ENCODE results near the gene NCS1.

NCS1 gene

DNA sequence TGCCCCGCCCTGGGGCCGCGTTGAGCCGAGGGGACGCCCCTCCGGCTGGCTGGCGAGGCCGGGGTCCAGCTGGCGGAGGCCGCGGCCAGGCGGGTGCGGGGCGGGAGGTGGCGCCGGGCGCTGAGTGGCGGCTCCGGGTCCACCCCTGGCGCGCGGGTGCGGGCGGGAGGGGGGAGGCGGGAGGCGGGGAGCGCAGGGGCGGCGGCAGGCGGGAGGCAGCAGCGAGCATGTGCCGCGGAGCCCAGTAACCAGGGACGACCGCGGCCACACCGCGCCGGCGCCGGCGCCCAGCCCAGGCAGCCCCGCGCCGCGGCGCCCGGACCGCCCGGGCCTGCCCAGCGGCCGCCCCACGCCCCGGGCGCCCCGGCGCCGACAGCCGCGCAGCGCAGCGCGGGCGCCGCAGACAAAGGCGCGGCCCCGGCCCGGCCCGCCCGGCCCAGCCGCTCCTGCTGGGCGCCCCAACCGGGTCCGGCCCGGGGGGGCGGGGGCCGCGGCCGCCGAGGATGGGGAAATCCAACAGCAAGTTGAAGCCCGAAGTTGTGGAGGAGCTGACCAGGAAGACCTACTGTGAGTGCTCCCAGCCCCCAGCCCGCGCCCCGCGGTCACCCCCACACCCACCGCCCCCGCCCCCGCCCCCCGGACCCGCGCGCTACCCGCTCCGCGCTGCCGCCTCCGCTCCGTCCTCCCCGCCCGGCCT is at the start of gene NCS1:
Gene NCS1 (plus strand): TSS at position 244 of the 697 bp plus-strand sequence. CDS start 260 bp downstream, at position 504.
- peak in 1 of 2 experiments; percentile 37 for DNase-seq

DNA sequence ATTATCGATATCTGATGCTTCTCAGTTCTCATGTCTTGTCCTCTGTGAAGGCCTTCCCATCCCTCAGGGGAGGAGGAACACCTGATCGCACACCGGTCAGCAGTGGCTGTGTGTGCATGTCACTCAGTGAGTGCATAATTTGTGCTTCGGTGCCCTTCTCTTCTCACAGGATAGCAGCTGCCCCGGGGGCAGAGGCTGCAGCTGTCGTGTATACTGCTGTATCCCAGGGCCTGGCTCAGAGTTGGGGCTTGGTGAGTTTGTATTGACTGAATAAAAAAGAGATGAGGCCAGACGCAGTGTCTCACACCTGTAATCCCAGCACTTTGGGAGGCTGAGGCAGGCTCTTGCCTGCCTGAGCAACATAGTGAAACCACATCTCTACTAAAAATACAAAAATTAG is 49.7 kb upstream of the NCS1 start:
- DNase-seq, result no peak

DNA sequence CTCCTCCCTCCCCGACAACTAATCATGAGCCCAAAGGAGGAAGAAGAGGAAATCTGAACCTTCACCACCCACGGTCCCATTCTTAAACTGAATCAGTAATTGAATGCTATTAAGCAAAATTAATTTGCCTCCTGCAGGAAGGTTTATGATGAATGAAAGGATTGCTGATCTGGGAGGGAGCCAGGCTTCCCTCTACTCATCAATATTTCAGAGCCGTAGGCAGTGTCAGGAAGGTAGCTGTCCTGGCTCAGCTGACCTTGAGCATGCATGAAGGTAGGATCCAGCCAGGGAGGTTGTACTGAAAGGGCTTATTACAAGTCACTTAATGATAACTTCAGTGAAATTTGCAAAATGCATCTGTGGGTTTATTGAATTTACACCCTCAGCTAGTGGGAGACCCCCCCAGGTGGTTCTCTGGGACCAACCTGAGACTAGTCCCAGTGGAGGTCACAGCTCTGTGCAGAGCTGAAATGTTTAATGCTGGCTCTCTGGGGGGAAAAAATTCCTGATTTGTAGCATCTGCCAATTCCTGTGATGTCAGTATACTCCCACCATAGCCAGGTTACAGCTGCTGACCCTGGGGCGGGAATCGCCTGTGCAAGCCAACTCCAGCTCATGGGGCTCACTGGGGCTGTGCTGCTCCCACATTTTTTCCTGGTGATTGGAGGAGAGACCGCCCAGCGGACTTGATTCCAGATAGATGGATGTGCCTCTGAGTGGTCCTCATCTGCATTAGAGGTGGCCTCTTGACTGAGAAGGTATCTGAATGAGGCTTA is 47.9 kb upstream of the NCS1 start:
- no peak for DNase-seq

DNA sequence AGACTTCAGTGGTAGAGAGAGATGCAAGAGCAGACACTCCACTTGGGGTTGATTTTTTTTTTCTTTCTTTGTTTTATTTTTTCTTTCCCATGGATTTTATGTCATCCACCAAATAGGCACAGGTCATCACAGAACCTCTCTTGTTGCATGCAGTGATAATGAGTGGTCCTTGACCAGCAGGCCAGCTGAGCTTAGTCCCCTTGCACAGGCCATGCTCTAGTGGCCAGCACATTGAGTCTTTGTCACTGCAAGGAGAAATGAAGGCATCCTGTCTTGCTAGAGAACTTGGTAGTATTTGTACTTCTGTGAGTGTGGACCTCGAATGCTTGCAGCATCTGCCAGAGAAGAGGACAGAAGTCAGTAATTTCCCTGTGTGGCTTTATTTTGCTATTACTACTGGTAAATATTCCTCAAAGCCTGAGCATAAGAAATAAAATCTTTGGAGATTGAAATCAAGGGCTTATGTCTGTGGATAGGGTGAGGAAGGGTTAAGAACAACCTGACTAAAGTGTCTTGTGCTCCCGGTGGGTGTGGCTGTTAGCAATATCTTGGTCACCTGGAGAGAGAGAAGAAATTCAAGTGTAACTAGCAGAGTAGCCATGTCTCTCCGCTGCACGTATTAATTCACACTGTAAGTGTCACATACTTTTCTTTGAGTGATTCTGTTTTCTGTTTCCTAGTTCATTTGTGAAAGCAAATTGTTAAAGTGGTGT is 45.3 kb upstream of the NCS1 start:
- DNase-seq, result no peak

- DNase-seq, result no peak
These were observed 44.0 kb upstream of the NCS1 start for GRCh38 chr9:130128251-130128650.

DNA sequence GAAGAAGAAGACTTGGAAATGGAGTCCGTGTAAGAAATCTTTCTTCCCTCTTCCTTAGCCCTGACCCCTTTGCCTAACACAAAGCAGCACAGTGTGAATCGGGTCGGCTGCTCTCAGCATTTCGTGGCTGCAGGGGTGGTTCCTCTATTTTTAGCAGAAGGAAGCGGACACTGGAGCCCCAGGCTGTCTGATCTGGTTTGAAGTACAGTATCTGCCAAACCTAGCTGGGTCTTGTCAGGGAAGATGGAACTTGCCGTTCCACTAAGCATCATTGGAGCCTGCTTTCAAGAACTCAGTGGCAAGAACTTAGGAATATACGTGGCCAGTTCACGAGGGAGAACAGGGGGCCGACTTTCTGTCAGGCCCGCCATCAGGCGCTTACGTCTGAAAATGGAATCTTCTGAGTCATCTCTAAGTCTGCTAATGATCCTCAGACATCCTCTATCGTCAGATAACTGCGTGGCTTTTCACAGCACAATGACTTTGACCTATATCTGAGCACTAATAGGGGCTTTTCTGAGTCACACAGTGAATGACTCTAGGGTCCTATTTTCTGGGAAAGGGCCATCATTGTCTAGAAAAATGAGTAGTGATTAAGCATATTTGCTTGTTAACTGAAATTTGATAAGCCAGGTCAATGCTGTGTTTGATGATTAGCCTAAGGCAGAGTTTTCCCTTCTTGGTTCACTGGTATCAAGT is 43.3 kb upstream of the NCS1 start:
- no peak for DNase-seq

DNA sequence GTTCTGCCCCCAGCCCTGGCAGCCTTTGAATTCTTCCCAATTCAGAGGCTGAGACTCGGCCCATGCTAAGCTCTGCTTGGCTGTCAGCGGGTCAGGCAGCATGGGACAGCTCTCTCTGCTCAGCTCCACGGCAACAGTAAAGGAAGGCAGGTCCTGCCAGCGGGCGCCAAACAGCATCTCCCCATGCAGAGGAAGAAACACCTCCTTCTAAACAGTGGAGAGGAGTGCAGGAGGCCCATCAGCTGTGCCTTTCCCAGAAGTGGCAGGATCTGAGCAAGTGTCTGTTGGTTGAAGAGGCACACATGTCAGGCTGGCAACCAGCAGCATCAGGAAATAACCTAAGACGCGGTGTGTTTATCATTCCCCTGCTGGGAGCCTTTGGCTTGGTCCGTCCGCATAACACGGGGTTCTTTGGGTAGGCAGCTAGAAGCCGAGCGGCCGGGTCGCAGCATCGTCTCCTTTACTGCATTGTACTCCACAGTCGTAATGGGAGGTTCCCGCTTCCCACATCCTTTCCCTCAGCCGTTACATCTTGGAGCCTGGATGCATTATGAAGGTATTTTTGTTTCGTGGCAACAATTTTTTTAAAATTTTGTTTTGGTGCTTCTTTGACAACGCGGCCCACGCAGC is 42.7 kb upstream of the NCS1 start:
- DNase-seq, result no peak

GRCh38 chr9:130132746-130133145 is 39.5 kb upstream of the NCS1 start:
- DNase-seq, result no peak

- DNase-seq, result no peak
These were observed 35.0 kb upstream of the NCS1 start for GRCh38 chr9:130137081-130137640.

DNA sequence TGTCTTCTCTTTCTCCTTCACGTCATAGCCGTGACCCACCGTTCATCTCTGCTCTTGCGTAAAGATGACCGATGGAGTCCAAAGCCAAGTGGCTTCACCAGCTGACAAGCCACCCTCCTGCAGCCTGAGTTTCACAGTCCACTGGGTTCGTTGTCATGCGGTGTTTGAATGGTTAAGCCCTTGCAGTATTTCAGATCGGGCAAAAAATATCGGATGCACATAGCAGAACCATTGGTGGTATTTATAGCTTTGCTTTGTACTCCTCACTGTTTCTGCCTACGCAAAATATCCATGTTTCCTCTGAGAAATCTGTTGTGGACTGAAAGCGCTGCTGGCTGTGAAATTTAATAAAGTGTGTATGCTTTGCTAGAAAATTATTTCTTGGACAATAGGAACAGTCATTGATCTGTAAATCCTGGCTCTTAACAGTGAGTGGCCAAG is 34.5 kb upstream of the NCS1 start:
- no peak for DNase-seq

DNA sequence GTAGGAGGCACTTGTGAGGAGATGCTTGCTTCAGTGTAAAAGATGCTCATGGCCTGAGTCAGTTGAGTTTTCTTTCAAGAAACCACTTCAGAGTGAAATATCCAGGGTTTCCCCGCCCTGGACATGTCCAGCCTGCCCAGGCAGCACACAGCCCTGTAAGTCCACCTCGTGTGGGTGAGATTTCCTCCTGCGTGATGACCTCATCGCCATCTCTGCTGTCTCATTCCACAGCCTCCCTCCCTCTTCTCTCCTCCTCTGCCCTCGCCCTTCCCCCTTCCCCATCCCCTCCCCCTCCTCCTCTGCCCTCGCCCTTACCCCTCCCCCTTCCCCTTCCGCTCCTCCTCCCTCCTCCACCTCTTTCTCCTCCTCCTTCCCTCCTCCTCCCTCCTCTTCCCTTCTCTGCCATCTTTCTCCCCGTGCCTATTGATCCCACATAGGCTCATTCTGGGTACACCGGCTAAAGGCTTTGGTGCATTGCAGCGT is 34.0 kb upstream of the NCS1 start:
- DNase-seq, result no peak

DNA sequence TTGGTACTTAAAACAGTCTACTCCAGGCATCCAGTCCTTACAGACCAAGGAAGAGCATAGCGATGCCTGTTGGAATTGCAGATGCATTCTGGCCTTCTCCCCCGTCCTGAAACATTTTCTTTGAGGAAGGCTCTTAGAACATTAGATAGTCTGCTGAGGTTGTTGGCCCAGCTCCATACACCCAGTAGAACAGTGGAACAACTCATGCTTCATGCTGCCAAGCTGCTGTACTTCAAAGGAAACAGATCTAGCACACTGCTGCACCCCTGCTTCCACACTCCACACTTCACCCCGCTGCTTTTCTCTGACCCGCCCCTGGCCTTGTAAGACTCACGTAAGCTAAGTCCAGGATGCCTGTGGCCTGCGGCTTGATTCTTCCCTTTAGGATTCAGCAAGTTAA is 33.4 kb upstream of the NCS1 start:
- no peak for DNase-seq

DNA sequence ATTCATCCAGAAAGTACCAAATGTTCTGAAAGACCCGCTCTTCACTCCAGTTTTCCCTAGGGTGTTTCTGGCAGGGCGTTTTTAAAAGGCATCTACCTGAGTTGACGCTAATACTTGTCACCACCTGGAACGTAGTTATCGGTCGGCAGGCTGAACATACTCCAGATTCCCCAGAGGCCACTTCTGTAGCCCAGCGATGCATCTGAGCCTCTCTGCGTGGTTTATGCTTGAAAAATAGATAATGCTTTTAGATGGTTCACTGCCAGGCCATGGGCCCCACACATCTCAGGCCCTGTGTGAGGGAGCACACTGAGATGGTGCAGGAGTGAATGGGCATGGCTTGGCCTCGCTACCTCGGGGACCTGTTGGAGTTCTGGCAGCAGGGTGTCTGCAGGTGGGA is 33.0 kb upstream of the NCS1 start:
- DNase-seq, result no peak

DNA sequence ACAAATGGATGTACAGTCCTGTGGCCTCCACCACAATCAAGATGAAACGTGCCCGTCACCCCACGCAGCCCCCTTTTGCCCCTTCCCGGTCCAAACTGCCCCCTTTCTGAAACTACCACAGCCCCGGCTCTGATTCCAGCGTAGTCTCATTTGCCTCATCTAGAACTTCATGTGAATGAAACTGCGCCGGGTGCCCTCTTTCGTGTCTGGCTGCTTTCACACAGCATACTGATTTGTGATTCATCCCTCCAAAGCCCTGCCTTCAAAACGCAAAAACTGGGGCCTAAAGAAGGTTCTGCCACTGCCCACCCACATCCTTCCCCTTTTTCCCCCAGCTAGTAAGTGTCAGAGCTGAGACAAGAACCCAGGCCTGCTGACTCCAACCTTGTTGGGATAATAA is 31.5 kb upstream of the NCS1 start:
- DNase-seq, result no peak

DNA sequence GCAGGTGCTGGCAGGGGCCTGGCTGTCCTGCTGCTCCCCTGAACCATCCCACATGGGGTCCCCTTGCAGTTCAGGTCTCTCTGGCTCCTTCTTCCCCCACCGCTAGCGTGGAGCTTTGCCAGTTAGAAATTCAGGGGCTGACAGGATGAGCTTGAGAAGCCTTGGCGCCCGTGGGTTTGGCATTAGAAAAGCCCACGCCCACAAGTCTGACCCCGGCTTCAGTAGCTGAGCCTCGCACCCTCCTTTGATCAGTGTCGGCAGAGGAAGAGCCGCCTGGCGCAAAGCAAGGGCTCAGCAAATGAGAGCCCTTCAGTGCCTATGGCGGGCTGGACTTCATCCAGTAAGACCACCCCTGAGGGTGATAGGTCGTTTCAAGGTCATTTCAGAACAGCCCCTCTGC is 30.1 kb upstream of the NCS1 start:
- no peak for DNase-seq

- DNase-seq, result no peak
These were observed 29.6 kb upstream of the NCS1 start for GRCh38 chr9:130142641-130143040.

DNA sequence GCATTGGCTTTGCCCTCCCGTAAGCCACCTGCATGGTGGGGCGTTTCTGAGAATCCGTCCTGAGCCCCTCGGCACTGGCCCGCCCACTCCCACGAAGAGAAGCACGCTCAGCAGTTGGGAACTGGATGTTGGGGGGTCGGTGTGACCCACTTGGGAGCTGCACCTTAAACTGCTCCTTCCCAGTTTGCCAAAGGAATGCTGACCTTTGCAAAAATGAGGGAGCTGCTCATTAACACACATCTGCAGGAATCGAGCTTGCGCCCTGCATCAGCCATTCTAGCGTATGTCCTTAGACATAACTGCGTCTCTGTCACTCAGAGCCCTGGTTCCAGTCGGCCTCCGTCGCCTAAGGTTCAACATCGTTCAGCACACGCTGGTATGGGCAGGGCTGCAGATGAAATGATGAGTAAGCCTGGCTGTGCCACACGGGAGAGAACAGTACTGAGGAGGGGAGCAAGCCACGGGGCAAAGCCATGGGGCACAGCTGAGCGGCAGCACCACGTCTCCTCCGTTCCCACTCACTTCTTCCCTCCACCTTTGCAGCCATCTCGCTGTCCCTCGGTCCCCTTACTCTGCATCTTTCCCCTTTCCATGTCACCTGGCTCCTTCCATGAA is 28.8 kb upstream of the NCS1 start:
- no peak for DNase-seq

- DNase-seq, result no peak
These were observed 28.2 kb upstream of the NCS1 start for GRCh38 chr9:130143958-130144366.

GRCh38 chr9:130144703-130145102 is 27.5 kb upstream of the NCS1 start:
- no peak for DNase-seq

DNA sequence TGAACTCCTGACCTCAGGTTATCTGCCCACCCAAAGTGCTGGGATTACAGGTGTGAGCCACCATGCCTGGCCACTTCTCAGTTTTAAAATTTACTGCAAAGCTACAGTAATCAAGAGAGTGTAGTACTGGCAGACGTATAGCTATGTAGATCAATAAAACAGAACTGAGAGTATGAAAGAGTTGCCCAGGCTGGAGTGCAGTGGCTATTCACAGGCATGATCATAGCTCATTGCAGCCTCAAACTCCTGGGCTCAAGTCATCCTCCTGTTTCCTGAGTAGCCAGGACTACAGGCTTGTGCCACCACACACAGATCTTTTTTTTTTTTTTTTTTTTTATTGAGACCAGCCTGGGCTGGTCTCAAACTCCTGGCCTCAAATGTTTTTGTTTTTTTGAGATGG is 26.5 kb upstream of the NCS1 start:
- no peak for DNase-seq

DNA sequence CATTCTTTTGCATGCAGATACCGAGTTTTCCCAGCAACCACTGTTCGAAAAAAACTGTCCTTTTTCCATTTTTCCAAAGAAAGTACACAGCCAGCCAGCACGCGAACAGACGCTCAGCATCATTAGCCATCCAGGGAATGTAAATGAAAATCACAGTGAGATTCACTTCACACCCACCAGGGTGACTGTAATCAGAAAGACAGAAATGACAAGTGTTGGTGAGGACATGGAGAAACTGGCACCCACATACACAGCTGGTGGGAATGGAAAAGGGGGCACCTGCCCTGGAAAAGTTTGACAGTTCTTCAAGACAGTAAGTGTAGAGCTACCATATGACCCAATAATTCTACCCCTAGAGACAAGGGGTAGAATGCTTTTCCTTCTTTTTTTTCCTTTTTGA is 25.0 kb upstream of the NCS1 start:
- no peak for DNase-seq

DNA sequence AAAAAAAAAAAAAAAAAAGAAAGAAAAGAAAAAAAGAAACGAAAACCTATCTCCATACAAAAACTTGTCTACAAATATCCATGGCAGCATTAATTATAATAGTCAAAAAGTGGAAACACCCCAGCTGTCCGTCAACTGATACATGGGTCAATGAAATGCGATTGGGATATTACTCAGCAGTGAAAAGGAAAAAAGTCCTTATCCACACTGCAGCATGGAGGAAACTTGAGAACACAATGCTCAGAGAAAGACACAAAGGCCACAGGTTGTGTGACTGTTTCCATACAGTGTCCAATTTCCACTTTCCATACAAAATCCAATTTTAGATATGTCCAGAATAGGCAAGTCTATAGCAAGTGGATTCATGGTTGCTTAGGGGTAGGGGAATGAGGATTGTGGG is 24.3 kb upstream of the NCS1 start:
- no peak for DNase-seq
